NCI-H748 (cell line): Measurements from ENCODE around the gene H2AZ2.
"Not testable (repeated sequence)": the region's sequence is repeated elsewhere in the genome, so short reads cannot be mapped to it uniquely, and the experiment has no call there.

Source experiments
- DNase-seq: peaks from one replicate; lab custom pipeline; 2025; ENCODE audit not compliant: unreplicated experiment; lab: John Stamatoyannopoulos, UW

H2AZ2 gene

GRCh38 chr7:44871918-44872317 is 24.0 kb upstream of the H2AZ2 start:
- DNase-seq = not testable (repeated sequence)

GRCh38 chr7:44870780-44871179 is 22.9 kb upstream of the H2AZ2 start:
- DNase-seq = not testable (repeated sequence)

- not testable (repeated sequence) for DNase-seq
Observed at GRCh38 chr7:44870336-44870735, 22.4 kb upstream of the H2AZ2 start.

- DNase-seq = no peak
Observed at GRCh38 chr7:44867073-44867995, 19.4 kb upstream of the H2AZ2 start.

GRCh38 chr7:44861949-44862348 is 14.1 kb upstream of the H2AZ2 start:
- DNase-seq = not testable (repeated sequence)

DNA sequence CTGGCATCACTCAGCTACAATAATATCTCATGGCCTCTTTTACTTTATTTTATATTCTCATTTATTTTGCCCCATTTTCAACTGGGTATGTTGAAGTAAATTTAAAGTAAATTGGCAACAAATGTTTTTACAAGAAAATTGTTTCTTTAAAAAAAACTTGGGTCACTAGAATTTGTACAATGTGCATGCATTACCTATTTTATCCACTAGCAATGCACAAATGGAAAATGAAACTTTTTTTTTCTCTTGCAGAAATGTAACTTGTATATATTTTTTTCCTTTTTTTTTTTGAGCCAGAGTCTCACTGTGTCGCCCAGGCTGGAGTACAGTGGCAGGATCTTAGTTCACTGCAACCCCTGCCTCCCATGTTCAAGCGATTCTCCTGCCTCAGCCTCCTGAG is 10.3 kb upstream of the H2AZ2 start:
- DNase-seq = no peak

DNA sequence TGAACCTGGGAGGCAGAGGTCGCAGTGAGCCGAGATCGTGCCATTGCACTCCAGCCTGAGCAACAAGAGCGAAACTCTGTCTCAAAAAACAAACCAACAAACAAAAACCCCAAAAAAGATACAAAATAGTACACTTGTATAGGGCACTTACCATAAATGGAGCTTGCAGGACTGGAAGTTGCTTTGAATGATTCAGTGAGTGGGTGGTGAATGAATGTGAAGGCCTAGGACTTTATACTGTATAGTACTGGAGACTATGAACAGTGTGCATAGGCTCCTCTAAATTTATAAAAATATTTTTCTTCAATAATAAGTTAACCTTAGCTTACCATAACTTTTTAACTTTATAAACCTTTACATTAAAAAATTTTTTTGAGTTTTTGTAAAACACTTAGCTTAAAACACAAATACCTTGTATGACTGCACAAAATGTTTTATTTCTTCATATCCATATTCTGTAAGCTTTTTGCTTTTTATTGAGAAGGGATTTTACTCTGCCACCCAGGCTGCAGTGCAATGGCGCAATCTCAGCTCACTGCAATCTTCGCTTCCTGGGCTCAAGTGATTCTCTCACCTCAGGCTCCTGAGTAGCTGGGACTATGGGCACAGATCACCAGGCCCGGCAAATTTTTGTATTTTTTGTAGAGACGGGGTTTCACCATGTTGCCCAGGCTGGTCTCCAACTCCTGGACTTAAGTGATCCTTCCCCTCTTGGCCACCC is 6.9 kb upstream of the H2AZ2 start:
- no peak for DNase-seq

- DNase-seq = no peak
Observed at GRCh38 chr7:44853391-44853790, 5.5 kb upstream of the H2AZ2 start.

GRCh38 chr7:44852590-44852989 is 4.7 kb upstream of the H2AZ2 start:
- DNase-seq = no peak

DNA sequence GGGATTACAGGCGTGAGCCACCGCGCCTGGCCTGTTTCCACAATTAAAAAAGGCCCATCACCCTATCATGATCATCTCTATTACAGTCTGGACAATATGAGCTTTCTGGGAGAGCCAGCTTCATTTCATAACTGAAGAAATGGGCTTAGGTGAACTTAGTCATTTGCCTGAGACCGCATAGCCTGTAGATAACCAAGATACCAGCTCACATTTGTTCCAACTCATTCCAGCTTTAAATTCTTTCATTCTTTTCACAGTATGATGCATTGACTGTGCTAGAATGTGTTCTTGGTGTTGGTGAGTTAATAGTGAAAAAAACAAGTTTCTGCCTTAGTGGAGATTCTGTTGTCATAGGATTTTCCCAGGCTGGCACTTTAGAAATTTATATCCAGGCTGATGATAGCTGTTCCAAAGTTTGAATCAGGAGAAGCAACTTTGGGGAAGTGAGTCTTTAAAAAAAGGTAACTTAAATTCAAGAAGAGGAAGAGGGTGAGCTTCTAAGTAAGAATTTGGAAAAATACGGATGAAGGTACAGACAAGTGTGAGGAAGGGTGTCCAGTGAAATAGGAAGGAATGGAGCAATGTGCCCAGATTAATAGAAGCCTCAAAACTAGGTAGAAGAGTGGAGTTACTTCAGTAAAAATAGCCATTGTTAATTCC is 2.1 kb upstream of the H2AZ2 start:
- no peak for DNase-seq

- DNase-seq = no peak
Observed at GRCh38 chr7:44849259-44849884, 1.5 kb upstream of the H2AZ2 start.

GRCh38 chr7:44847509-44847919 is 373 bp downstream of the H2AZ2 start:
- peak; percentile 92 for DNase-seq

GRCh38 chr7:44846816-44847508 is 925 bp downstream of the H2AZ2 start:
- no peak for DNase-seq

DNA sequence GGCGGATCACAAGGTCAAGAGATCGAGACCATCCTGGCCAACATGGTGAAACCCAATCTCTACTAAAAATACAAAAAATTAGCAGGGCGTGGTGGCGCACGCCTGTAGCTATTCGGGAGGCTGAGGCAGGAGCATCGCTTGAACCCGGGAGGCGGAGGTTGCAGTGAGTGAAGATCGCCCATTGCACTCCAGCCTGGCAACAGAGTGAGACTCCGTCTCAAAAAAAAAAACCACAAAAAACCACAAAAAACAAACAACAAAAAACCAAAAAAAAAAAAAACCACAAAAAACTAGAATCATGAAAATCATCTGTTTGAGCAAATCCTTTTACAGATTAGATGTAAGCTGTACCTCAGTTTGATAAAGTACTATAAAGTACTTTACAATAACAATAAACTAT is 1.5 kb downstream of the H2AZ2 start:
- DNase-seq = not testable (repeated sequence)

- DNase-seq = no peak
Observed at GRCh38 chr7:44845451-44845850, 2.4 kb downstream of the H2AZ2 start.

DNA sequence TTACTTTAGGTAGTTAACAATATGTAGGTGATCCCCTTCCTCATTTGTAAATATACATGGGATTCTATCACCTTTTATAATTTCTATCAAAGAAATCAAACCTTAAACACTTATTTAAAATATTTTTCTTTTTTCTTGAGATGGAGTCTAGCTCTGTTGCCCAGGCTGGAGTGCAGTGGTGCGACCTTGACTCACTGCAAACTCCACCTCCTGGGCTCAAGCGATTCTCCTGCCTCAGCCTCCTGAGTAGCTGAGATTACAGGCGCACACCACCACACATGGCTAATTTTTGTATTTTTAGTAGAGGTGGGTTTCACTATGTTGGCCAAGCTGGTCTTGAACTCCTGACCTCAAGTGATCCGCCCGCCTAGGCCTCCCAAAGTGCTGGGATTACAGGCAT is 4.4 kb downstream of the H2AZ2 start:
- not testable (repeated sequence) for DNase-seq

GRCh38 chr7:44842675-44843074 is 5.2 kb downstream of the H2AZ2 start:
- not testable (repeated sequence) for DNase-seq

DNA sequence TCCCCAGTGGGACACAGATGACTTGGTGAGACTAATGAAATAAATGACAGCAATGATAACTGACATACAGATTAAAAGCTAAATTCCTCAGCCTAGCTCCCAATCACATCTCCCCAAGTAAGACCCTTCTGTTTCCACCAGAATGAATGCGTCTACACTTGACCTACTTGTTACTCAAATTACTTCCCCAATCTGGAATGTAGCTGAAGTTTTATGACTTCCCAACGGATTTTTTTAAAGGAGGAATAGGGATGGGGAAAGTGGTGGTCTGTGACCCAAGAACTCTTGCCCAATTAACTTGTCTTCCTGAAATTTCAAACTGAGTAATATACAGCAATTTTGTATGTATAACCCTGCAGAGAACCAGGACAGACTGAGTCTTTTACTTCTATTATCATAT is 9.1 kb downstream of the H2AZ2 start:
- no peak for DNase-seq

DNA sequence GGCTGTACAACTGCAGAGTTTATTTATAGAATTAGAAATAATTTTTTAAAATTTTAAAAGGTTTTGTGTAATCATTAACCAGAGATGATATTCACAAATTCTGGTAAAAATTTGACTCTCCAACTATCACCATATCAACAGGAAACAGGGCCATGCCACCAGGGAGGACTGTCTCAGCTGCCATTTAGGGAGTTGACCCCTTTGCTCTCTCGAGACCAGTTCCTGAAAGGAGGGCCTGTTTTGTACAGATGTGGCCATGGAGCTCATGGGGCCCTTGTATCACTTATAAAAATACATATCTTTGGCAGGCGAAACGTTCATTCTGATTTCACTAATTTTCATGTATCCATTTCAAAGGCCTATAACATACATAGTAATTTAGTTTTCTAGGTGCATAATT is 20.3 kb downstream of the H2AZ2 start:
- no peak for DNase-seq

- DNase-seq = no peak
Observed at GRCh38 chr7:44824894-44825526, 22.9 kb downstream of the H2AZ2 start.
